Stimulated activated CD8-positive, alpha-beta memory T cell treated with anti-CD3 and anti-CD28 coated beads, Interleukin-4, amount 100 ng/mL, for 48 hours (primary cell): ENCODE data around the gene PDE10A.

ENCODE experiments used
- DNase-seq: peaks from one replicate; pipeline ENCODE4 v3.0.0-alpha.2; 2020

PDE10A gene

DNA sequence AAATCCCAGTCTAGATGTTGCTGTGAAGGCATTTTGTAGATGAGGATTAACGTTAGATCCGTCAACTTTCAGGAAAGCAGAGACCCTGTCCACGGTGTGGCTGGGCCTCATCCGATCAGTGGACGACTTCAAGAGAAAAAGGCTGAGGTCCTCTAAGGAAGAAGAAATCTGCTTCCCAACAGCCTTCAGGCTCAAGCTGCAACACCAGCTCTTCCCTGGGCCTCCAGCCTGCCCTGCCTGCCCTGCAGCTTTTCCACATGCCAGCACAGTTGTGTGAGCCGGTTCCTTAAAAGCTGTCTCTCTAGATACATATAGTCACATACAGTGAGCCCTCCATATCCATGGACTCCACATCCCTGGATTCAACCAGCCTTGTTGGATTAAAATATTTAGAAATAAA, 14.1 kb upstream of the PDE10A start:
- DNase-seq, result no peak

DNA sequence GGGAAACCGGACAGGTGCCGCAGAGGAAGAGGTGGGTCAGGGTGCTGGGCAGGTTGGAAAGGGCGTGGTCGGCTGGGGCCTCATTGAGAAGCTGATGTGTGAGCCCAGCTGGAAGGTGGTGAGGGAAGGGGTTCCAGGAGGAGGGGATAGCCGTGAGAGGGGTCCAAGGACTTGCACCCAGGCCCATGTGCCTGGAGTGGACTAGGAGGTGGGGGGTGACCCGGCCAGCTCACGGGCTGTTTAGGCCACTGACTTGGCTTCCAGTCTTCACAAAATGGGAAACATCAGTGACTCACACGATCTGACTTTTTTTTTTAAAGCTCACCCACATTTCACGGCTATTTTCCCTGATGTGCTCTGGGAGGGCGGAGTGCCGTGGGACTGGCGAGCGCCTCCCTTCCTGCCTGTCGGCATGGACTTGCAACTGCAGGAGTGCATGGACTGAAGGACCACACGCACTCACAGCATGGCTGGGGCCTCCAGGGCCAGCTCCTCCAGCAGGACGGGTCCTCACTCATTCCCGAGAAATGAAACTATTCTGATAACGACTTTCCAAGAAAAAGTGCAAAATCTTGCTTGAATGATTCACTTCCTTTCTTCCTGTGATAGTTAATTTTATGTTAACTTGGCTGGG, 13.5 kb upstream of the PDE10A start:
- DNase-seq, result no peak

GRCh38 chr6:165675120-165675519, 12.1 kb upstream of the PDE10A start:
- DNase-seq, result no peak

DNA sequence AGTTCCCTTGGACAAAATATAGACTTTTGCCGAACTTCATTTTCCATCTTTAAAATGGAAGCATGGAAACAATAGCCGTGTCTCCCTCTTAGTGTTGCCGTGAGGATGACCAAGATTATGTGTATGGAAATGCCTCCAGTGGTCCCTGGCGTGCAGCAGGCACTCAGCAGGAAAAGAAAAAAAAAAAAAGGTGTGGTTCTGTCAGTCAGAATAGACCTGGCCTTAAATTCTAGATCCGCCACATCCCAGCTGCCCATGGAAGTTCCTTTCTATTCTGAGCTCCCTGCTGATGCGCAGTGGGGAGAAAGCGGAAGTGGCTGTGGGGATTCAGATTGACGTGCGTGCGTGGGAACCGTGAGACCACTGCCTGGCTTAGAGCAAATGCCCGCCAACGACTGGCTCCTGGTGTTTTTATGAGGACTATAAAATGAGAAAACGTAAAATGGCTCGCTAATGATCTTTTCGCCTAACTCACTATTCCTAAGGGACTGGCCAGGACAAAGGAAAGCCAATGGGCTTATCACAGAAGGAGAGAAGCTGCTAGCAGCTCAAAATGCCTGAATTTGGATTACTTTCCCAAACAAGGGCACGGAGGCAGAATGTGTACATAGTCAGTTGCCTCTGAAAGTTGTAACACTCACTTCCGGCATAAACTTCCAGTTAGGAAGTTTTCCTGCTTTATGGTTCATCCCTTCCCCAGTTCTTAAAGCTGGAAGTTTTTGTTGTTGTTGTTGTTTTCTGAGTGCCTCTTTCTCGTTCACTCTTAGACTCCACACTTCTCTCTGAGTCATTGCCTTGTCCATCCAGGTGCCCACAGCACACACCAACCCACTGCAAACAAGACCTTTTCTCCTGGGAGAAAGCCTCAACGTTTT, 11.4 kb upstream of the PDE10A start:
- DNase-seq, result no peak

- DNase-seq, result no peak
Measured at GRCh38 chr6:165671222-165671768, 8.3 kb upstream of the PDE10A start.

DNA sequence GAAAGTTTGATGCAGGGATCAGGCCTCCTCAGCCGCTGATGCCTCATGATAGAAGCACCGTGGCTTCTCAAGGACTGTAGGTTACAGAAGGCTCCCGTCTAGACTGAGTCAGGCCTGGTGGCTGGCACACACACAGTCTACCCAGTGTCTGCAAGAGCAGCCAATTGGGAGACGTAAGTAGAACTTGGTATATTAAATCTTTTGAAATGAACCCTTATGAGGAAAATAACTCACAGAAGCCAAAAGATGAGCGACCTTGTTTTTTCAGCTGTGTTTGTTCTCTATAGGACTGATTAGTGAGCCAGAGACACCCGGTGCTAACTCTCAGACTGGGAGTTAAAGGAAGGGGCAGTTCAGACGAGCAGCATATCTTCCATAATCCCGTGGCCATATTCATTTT, 5.9 kb upstream of the PDE10A start:
- DNase-seq, result no peak

DNA sequence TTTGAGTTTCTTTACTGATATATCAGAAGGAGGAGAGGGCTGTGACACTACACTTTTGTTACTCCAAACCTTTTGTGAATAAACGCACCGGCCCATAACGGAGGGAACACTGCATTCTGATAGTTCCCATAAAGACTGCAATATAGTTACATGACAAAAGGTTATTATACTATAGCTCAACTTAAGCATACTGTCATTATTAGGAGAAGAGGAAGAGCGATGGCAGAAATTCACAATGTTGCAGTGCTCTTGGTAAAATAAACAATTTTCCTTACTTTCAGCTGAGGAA, 2.3 kb upstream of the PDE10A start:
- DNase-seq, result no peak

DNA sequence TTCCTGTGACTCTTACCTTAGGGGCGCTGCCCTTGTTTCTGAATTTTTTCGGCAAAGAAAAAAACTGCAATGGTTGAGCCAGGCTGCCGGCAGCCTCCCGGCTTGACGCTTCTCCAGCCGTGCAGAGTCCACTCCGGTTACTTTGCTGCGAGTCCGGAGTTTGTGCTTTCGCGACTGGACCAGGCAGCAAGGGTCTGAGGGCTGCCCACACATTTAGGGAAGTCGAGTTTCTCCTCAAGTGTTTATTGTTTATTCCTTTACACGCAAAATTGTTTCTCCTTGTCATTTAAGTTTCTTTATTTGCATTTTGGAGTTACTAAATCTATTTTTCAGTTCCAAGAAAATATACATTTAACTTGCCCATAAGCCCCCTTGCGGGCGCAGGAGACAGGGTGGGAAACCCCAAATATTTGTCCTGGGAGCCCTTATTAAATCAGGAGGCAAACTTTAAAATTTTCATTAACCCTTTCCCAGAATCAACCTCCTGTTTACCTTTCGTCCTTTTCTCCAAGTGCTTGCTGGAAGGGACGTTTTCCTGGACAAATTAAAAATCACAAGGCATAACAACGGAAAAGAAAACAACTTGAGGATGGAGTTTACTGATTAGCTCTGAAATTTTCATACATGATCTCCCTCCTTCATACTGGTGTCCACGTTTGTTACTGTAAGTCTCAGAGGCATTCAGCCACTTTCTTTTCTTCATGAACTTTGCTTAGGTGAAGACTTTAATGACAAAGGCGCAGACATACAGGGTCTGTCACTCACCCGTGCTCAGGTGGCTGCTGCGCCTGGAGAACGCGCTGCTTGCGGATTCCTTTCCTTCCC, 1.7 kb upstream of the PDE10A start:
- no peak for DNase-seq

GRCh38 chr6:165663736-165664558, 906 bp upstream of the PDE10A start:
- no peak for DNase-seq

DNA sequence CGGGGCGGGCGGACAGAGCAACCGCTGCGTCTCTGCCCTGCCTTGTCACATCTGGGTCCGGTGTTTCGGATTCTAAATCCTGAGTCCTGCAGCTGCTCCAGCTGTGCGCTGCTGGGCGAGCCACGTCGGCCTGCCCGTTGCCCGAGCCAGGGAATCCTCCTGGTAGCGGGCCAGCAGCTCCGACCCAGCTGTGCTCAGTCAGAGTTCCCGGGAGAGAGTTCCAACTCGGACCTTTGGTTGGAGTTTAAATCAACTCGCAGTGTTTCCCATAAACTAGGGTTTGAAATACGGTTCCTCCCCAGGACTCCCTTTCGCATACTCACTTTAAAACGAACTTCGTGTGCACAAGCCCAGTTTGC, 315 bp upstream of the PDE10A start:
- DNase-seq, result no peak

DNA sequence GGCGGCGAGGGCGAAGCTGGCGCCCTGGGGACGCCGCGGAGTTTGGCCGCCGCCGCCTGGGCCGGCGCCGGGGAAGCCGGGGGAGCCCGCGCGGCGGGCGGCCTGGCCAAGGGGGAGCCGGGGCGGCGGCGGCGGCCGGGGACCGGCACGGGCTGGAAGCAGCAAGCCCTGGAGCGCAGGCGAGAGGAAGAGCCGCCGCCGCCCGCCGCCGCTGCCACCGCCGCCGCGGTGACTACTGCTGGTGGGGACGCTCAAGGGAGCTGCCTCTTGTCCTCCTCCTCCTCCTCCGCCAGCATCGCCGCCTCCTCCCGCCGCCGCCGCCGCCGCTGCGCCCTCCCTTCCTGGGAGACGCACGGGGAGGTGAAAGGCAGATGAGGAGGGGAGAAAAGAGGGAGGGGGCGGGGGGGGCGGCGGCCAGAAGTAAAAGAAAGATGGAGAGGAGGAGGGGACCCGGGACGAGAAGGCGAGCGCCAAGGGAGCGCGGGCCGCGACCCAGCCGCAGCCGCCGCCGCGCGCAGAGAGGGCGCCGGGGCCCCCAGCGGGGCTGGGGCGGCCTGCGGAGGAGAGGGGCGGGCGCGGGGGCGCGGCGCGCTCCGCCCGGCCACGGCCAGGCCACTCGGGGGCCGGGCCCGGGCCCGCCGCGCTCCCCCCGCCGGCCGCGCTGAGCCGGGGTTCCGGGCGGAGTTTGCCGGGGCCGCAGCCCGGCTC, 846 bp downstream of the PDE10A start:
- no peak for DNase-seq

DNA sequence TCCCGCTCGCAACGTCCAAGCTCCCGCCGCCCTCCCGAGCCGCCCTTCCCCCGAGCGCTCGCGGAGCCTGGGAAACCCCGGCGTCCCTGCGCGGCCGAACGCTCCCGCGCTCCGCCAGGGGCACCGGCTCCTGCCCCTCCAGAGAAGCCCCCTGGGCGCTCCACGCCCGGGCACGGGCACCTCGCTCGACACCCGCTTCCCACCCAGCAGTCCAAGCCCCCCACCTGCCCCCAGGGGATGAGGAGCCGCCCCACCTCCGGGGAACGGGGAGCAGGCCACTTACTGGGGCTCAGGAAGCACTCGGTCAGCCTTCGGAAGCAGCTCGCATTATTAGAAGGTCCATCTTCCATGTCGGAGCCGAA, 1.4 kb downstream of the PDE10A start:
- no peak for DNase-seq

GRCh38 chr6:165660857-165661663, 2.0 kb downstream of the PDE10A start:
- DNase-seq, result no peak

GRCh38 chr6:165659945-165660856, 2.8 kb downstream of the PDE10A start:
- no peak for DNase-seq

DNA sequence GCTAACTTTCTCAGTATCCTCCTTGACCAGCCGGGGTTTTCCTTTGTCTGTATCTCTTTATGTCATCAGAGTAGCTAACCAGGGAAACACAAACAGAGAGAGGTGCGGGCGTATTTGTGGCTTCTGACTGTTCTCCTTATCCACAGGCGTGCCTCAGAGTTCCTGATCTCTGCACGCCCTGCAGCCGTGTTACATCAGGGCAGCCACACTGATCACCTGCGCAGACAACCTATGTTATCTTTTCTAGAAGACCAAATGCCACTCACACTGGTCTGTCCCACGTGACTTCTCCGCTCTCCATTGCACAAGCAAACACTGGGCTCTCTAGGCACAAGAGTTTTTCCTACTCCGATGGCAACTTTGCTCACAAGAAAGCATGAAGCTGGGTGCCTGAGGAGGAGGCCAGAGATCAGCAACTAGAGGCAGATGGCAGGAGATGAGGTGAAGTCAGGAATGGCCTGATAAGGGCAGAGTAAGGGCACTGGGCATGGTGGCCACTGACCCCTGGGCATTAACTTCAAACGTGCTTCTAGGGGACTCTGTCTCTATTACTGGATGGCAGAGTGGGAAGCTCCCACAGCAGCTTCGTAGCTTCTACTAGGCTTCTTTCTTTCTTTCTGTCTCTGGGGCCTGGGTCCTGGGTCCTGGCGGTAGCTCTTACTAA, 4.5 kb downstream of the PDE10A start:
- no peak for DNase-seq

DNA sequence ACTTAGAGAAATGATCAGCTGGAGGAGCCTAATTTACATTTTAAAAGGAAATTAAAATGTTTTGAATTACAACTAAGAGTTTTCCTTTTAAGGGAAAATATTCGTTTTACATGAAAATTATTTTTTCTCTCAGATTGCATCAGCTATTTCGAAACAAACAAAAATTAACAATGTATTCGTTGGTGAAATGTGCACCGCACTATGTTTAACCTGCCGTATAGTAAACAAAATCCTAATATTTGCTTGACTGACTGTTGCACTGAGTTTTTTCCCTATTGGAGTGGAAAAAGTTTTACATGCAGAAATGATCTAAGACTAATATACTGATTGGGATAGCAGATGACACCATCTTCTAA, 5.7 kb downstream of the PDE10A start:
- DNase-seq, result no peak

DNA sequence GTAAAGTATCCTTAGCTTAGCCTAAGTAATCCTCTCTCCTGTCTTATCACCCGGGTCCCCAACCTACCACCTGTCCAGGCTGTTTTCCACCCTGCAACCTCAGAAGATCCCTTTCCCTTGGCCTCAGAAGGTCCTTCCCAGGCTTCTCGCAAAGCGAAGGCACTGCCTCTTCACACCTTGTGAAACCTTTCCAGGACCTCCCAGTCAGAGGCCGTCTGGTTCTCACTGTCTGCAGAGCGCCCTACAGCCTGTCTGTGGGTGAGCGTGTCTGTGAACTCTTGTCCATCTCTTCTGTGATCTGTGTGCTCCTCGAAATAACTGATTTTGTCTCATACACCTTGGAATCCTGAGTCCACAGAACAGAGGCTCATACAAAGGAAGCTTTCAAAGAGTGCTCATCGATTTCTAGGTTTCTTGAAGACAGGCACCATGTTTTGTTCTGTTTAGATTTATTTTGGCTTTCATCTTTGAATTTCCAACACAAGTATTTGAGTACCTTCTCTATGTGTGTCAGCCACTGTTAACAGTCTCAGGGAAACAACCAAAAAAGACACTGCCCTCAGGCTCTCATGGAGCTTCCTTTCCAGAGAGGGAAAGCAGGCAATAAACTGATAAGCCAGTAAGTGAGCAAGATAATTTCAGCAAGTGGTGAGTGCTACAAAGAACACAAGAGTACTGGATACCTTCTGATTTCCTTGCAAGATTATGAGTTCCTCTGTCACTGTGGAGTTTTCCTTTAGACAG, 6.3 kb downstream of the PDE10A start:
- DNase-seq, result no peak

DNA sequence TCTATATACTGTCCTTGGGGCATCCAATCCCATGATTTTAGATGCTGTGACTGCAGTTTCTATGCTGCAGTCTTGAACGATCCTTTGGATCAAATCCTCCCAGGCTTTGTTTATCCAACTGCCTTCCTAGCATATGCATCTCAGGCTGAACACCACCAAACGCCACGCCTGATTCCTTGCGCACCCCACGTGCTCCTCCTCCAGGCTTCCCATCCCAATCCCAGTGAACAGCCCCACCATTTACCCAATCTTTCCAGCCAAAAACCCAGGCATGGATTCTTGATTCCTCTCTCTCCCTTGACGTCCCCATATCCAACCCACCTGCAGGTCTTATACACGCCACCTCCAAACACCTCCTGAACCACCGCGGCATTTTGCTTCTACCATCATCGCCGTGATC, 7.8 kb downstream of the PDE10A start:
- no peak for DNase-seq

- no peak for DNase-seq
Measured at GRCh38 chr6:165654144-165654543, 8.9 kb downstream of the PDE10A start.
